SJCRH30 (cell line): Measurements from ENCODE around the gene PDE6H. TPM values are rescaled to one million over a fixed set of nuclear protein-coding genes. Genes with fewer than 3 reads are reported as not detected.

Source experiments
- DNase-seq, 2 experiments: peaks; one replicate each; pipeline ENCODE4 v3.0.0-alpha.2; 2015 to 2020
- H3K27ac ChIP-seq: fragments of 250-450 bp; sonication (Bioruptor Pico); 2 replicates; pipeline ENCODE4 v1.5.1; 2020; ENCODE audit warnings: mild to moderate bottlenecking, moderate library complexity
- H3K27me3 ChIP-seq: fragments of 250-450 bp; sonication (Bioruptor Pico); 2 replicates; pipeline ENCODE4 v1.5.1; 2020; ENCODE audit warnings: mild to moderate bottlenecking, moderate library complexity
- H3K36me3 ChIP-seq: fragments of 250-450 bp; sonication (Bioruptor Pico); 2 replicates; pipeline ENCODE4 v1.5.1; 2020; ENCODE audit warnings: mild to moderate bottlenecking, moderate library complexity
- H3K4me1 ChIP-seq: fragments of 250-450 bp; sonication (Bioruptor Pico); 2 replicates; pipeline ENCODE4 v1.5.1; 2020; ENCODE audit warnings: mild to moderate bottlenecking, moderate library complexity
- H3K4me3 ChIP-seq: fragments of 250-450 bp; sonication (Bioruptor Pico); 2 replicates; pipeline ENCODE4 v1.5.1; 2020; ENCODE audit warnings: mild to moderate bottlenecking, moderate library complexity
- H3K9me3 ChIP-seq: fragments of 250-450 bp; sonication (Bioruptor Pico); replicated peaks from 2 replicates; pipeline ENCODE4 v1.5.1; 2020; ENCODE audit warnings: mild to moderate bottlenecking, moderate library complexity
- total RNA-seq: library from RNA; depleted of rRNA; stranded (reverse); fragments of >200 nt; shearing (Covaris generic); gene quantifications from 2 replicates; pipeline ENCODE4 v1.2.3, GENCODE V29; 2014

Gene PDE6H
- total RNA-seq, 1 experiment from 2014 or later, result not detected

GRCh38 chr12:14975457-14975856, 2.6 kb downstream of the PDE6H start:
- H3K27me3 ChIP-seq, result no peaks in the 10 kb centered on the region
- H3K36me3 ChIP-seq, result no peaks in the 10 kb centered on the region
- H3K4me3 ChIP-seq, result no peak overlapping the region
- H3K4me1 ChIP-seq, result no peaks in the 10 kb centered on the region
- no peak for DNase-seq
- no peaks in the 10 kb centered on the region for H3K9me3 ChIP-seq
- H3K27ac ChIP-seq, result no peak overlapping the region

- no peaks in the 10 kb centered on the region for H3K9me3 ChIP-seq
- H3K27ac ChIP-seq, result no peak overlapping the region
- H3K4me3 ChIP-seq, result no peak overlapping the region
- H3K4me1 ChIP-seq, result no peaks in the 10 kb centered on the region
- H3K27me3 ChIP-seq, result no peaks in the 10 kb centered on the region
- H3K36me3 ChIP-seq, result no peaks in the 10 kb centered on the region
- no peak for DNase-seq
These were observed 3.8 kb downstream of the PDE6H start for GRCh38 chr12:14976658-14977057.

GRCh38 chr12:14979468-14979867, 6.6 kb downstream of the PDE6H start:
- H3K4me1 ChIP-seq, result no peaks in the 10 kb centered on the region
- H3K27me3 ChIP-seq, result no peaks in the 10 kb centered on the region
- DNase-seq, result no peak
- H3K36me3 ChIP-seq, result no peaks in the 10 kb centered on the region
- H3K9me3 ChIP-seq, result no peaks in the 10 kb centered on the region
- no peak overlapping the region for H3K27ac ChIP-seq
- no peak overlapping the region for H3K4me3 ChIP-seq

- DNase-seq, result no peak
These were observed 8.2 kb downstream of the PDE6H start for GRCh38 chr12:14981049-14981448.

GRCh38 chr12:14982562-14982961, 9.7 kb downstream of the PDE6H start:
- Histone ChIP-seq H3K9me3 (no peaks in the 10 kb centered on the region), H3K4me3 (no peak overlapping the region), H3K27me3 (no peaks in the 10 kb centered on the region), H3K36me3 (no peaks in the 10 kb centered on the region), H3K4me1 (no peaks in the 10 kb centered on the region), H3K27ac (no peak overlapping the region)
- no peak for DNase-seq

More at GRCh38 chr12:14981049-14981448, 8.2 kb downstream of the PDE6H start:
- Histone ChIP-seq H3K9me3 (no peaks in the 10 kb centered on the region), H3K4me3 (no peak overlapping the region), H3K4me1 (no peaks in the 10 kb centered on the region), H3K36me3 (no peaks in the 10 kb centered on the region), H3K27me3 (no peaks in the 10 kb centered on the region), H3K27ac (no peak overlapping the region)

- H3K36me3 ChIP-seq, result no peaks in the 10 kb centered on the region
- no peak overlapping the region for H3K27ac ChIP-seq
- H3K27me3 ChIP-seq, result no peaks in the 10 kb centered on the region
- DNase-seq, result no peak
- H3K4me1 ChIP-seq, result no peaks in the 10 kb centered on the region
- H3K4me3 ChIP-seq, result no peak overlapping the region
- no peaks in the 10 kb centered on the region for H3K9me3 ChIP-seq
These were observed 10.1 kb downstream of the PDE6H start for GRCh38 chr12:14982991-14983390.

GRCh38 chr12:14984036-14984435, 11.2 kb downstream of the PDE6H start:
- Histone ChIP-seq H3K27me3 (no peaks in the 10 kb centered on the region), H3K36me3 (no peaks in the 10 kb centered on the region), H3K4me3 (no peak overlapping the region), H3K4me1 (no peaks in the 10 kb centered on the region), H3K27ac (no peak overlapping the region), H3K9me3 (no peaks in the 10 kb centered on the region)
- no peak for DNase-seq

GRCh38 chr12:14984766-14985285, 12.0 kb downstream of the PDE6H start:
- no peaks in the 10 kb centered on the region for H3K4me1 ChIP-seq
- no peak overlapping the region for H3K27ac ChIP-seq
- DNase-seq, result no peak
- no peaks in the 10 kb centered on the region for H3K27me3 ChIP-seq
- H3K4me3 ChIP-seq, result no peak overlapping the region
- H3K36me3 ChIP-seq, result no peaks in the 10 kb centered on the region
- H3K9me3 ChIP-seq, result no peaks in the 10 kb centered on the region

- no peak overlapping the region for H3K27ac ChIP-seq
- no peak for DNase-seq
- H3K4me1 ChIP-seq, result no peaks in the 10 kb centered on the region
- H3K9me3 ChIP-seq, result 0 out of 2 replicates have a peak, but pooled peaks cover 5% of the 10 kb centered on the region
- no peaks in the 10 kb centered on the region for H3K36me3 ChIP-seq
- H3K27me3 ChIP-seq, result no peaks in the 10 kb centered on the region
- no peak overlapping the region for H3K4me3 ChIP-seq
These were observed 13.6 kb downstream of the PDE6H start for GRCh38 chr12:14986449-14986848.

- no peaks in the 10 kb centered on the region for H3K27me3 ChIP-seq
- H3K4me3 ChIP-seq, result no peak overlapping the region
- H3K27ac ChIP-seq, result no peak overlapping the region
- H3K9me3 ChIP-seq, result 0 out of 2 replicates have a peak, but pooled peaks cover 5% of the 10 kb centered on the region
- H3K36me3 ChIP-seq, result no peaks in the 10 kb centered on the region
- no peak for DNase-seq
- H3K4me1 ChIP-seq, result peaks cover 4% of the 10 kb centered on the region; the same call in 1 of the 2 replicates
These were observed 15.2 kb downstream of the PDE6H start for GRCh38 chr12:14988035-14988434.

GRCh38 chr12:14989790-14990189, 16.9 kb downstream of the PDE6H start:
- no peaks in the 10 kb centered on the region for H3K27me3 ChIP-seq
- DNase-seq, result no peak

GRCh38 chr12:14991069-14991468, 18.2 kb downstream of the PDE6H start:
- no peaks in the 10 kb centered on the region for H3K27me3 ChIP-seq
- 0 out of 2 replicates have a peak, but pooled peaks cover 5% of the 10 kb centered on the region for H3K9me3 ChIP-seq
- H3K4me1 ChIP-seq, result peaks cover 6% of the 10 kb centered on the region; the same call in 1 of the 2 replicates
- H3K27ac ChIP-seq, result no peak overlapping the region
- H3K4me3 ChIP-seq, result no peak overlapping the region
- no peaks in the 10 kb centered on the region for H3K36me3 ChIP-seq
- no peak for DNase-seq

More at GRCh38 chr12:14989790-14990189, 16.9 kb downstream of the PDE6H start:
- Histone ChIP-seq H3K36me3 (no peaks in the 10 kb centered on the region), H3K27ac (no peak overlapping the region), H3K4me3 (no peak overlapping the region), H3K4me1 (peaks cover 6% of the 10 kb centered on the region; the same call in 1 of the 2 replicates), H3K9me3 (0 out of 2 replicates have a peak, but pooled peaks cover 5% of the 10 kb centered on the region)

GRCh38 chr12:14992673-14993072, 19.8 kb downstream of the PDE6H start:
- H3K27me3 ChIP-seq, result no peaks in the 10 kb centered on the region
- no peak for DNase-seq
- no peak overlapping the region for H3K27ac ChIP-seq

GRCh38 chr12:14993117-14993516, 20.3 kb downstream of the PDE6H start:
- Histone ChIP-seq H3K4me3 (no peak overlapping the region), H3K27ac (no peak overlapping the region), H3K4me1 (peaks cover 6% of the 10 kb centered on the region; the same call in 1 of the 2 replicates), H3K9me3 (0 out of 2 replicates have a peak, but pooled peaks cover 5% of the 10 kb centered on the region), H3K27me3 (no peaks in the 10 kb centered on the region), H3K36me3 (no peaks in the 10 kb centered on the region)
- peak in 1 of 2 experiments; percentile 15 for DNase-seq

More at GRCh38 chr12:14992673-14993072, 19.8 kb downstream of the PDE6H start:
- Histone ChIP-seq H3K4me1 (peaks cover 6% of the 10 kb centered on the region; the same call in 1 of the 2 replicates), H3K36me3 (no peaks in the 10 kb centered on the region), H3K9me3 (0 out of 2 replicates have a peak, but pooled peaks cover 5% of the 10 kb centered on the region), H3K4me3 (no peak overlapping the region)

GRCh38 chr12:14993537-14994266, 20.9 kb downstream of the PDE6H start:
- H3K4me3 ChIP-seq, result no peak overlapping the region
- DNase-seq, result no peak
- no peaks in the 10 kb centered on the region for H3K27me3 ChIP-seq
- H3K4me1 ChIP-seq, result peaks cover 6% of the 10 kb centered on the region; the same call in 1 of the 2 replicates
- H3K27ac ChIP-seq, result no peak overlapping the region
- H3K9me3 ChIP-seq, result 0 out of 2 replicates have a peak, but pooled peaks cover 5% of the 10 kb centered on the region
- no peaks in the 10 kb centered on the region for H3K36me3 ChIP-seq
